Adrenal gland (tissue), 12 donors: ENCODE results near the gene AGPAT2. TPM values are rescaled to one million over a fixed set of nuclear protein-coding genes. Genes with fewer than 3 reads are reported as not detected.

Source experiments
- DNase-seq, 7 donors: peaks; one replicate each; pipeline ENCODE4 v3.0.0-alpha.2; 2019 to 2020
- H3K27ac ChIP-seq, 5 donors: fragments of 200-600 bp; sonication (generic) in 4 of 5; 1 replicate in 3 of 5; 2 replicates in 2 of 5; pipeline versions ENCODE4 v1.5.1 to v1.8.0; 2016 to 2020; ENCODE audit warnings: mild to moderate bottlenecking in 1 of 5
- H3K27me3 ChIP-seq: fragments of 200-600 bp; 2 replicates; pipeline ENCODE4 v1.8.0; 2021
- H3K36me3 ChIP-seq, 2 donors: fragments of 200-600 bp; replicated peaks in 1 of 2; 1 replicate in 1 of 2; 2 replicates in 1 of 2; pipeline versions ENCODE4 v1.5.1 to v1.8.0; 2018 to 2022
- H3K4me1 ChIP-seq, 2 donors: fragments of 200-600 bp; replicated peaks in 1 of 2; 1 replicate in 1 of 2; 2 replicates in 1 of 2; pipeline versions ENCODE4 v1.5.1 to v1.8.0; 2018 to 2021
- H3K4me3 ChIP-seq, 4 donors: fragments of 200-600 bp; sonication (generic) in 3 of 4; one replicate each; pipeline ENCODE4 v1.5.1; 2016 to 2018
- H3K9me3 ChIP-seq, 3 donors: fragments of 200-600 bp; sonication (generic) in 1 of 3; replicated peaks in 1 of 3; 1 replicate in 2 of 3; 2 replicates in 1 of 3; pipeline versions ENCODE4 v1.5.1 to v1.8.0; 2016 to 2021
- POLR2A ChIP-seq, 2 donors: fragments of 450-650 bp; IDR thresholded peaks; one replicate each; pipeline ENCODE4 v1.6.1; 2017; ENCODE audit warnings: antibody characterized with exemption in 2 of 2, mild to moderate bottlenecking in 2 of 2, moderate library complexity in 1 of 2
- whole genome bisulfite sequencing, 4 donors: extraction: QIAGEN DNeasy Blood & Tissue Kit in 2 of 4; methylation state at CpG; one replicate each; pipeline versions ENCODE4 v1.1.5 to v1.1.7; 2013 to 2017; 5-methylcytosine and 5-hydroxymethylcytosine counted together
- intact Hi-C, 2 donors: fragments of 100-400 bp; cut with DNase I; formaldehyde crosslinking; loops; one replicate each; pipeline versions ENCODE4 v1.14.1 to v1.15.0; 2022 to 2023
- polyA plus RNA-seq, 3 donors: library from polyadenylated mRNA; stranded (reverse); fragments of 200-250 nt in 2 of 3; fragments of 350-450 nt in 1 of 3; fragmentation: Illumina TruSeq in 1 of 3; extraction: RNeasy Lipid Tissue Mini Kit (QIAGEN cat#74804) in 1 of 3; gene quantifications; one replicate each; pipeline ENCODE4 v1.2.3, GENCODE V29; 2013 to 2014
- total RNA-seq, 9 donors: library from RNA; depleted of rRNA in 4 of 9; stranded (reverse); fragments of >200 nt in 4 of 9; fragments of 120-200 nt in 1 of 9; fragmentation: NEBNext Ultra II Directional in 1 of 9; extraction: Animal tissue kit (Norgen Biotek cat#: 25700) in 1 of 9; gene quantifications; one replicate each; pipeline versions ENCODE4 v1.1.0 to v1.2.4, GENCODE V29; 2013 to 2023
- TF ChIP-seq, protein P1 (sequence below), 6 experiments: fragments of 450-650 bp in 4 of 6; fragments of 200-600 bp in 2 of 6; sonication (generic) in 1 of 6; IDR thresholded peaks; 1 replicate in 5 of 6; 2 replicates in 1 of 6; pipeline versions ENCODE4 v1.5.1 to v1.8.0; 2016 to 2021; ENCODE audit warnings: antibody characterized with exemption in 6 of 6, mild to moderate bottlenecking in 2 of 6, moderate library complexity in 1 of 6
- donor health status: healthy with polysubstance abuse.
- donor health status: Bipolar disorder and iron deficiency.
- donor health status: DM: yes; HTN: yes; CAD: no.
- donor health status: DM: no; HTN: no; CAD: no.
- donor health status: DM: no; HTN: no; CAD: no.
- donor health status: DM: yes; HTN: yes; CAD: no.

The AGPAT2 gene
- total and polyA plus RNA-seq, 12 donors, result 6.4 to 274 (median 48.0) TPM

- Histone ChIP-seq H3K27ac (no peak overlapping the region), H3K4me1 (peaks cover 21 to 29% of the 10 kb centered on the region in 2 donors)
These were observed 38.4 kb upstream of the AGPAT2 start for GRCh38 chr9:136725612-136726011.

GRCh38 chr9:136724772-136725171 is 37.5 kb upstream of the AGPAT2 start:
- DNase-seq, result no peak
- no peaks in the 10 kb centered on the region for H3K27me3 ChIP-seq
- H3K27ac ChIP-seq, result no peak overlapping the region
- H3K9me3 ChIP-seq, result no peaks in the 10 kb centered on the region
- TF ChIP-seq POLR2A (IDR thresholded peaks at IDR 0.05), result no peak
- TF ChIP-seq, protein P1, sequence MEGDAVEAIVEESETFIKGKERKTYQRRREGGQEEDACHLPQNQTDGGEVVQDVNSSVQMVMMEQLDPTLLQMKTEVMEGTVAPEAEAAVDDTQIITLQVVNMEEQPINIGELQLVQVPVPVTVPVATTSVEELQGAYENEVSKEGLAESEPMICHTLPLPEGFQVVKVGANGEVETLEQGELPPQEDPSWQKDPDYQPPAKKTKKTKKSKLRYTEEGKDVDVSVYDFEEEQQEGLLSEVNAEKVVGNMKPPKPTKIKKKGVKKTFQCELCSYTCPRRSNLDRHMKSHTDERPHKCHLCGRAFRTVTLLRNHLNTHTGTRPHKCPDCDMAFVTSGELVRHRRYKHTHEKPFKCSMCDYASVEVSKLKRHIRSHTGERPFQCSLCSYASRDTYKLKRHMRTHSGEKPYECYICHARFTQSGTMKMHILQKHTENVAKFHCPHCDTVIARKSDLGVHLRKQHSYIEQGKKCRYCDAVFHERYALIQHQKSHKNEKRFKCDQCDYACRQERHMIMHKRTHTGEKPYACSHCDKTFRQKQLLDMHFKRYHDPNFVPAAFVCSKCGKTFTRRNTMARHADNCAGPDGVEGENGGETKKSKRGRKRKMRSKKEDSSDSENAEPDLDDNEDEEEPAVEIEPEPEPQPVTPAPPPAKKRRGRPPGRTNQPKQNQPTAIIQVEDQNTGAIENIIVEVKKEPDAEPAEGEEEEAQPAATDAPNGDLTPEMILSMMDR (IDR thresholded peaks at IDR 0.05), result no peak
- peaks cover 21 to 29% of the 10 kb centered on the region in 2 donors for H3K4me1 ChIP-seq
- intact Hi-C loops, result no loop called here
- H3K36me3 ChIP-seq, result peaks cover 0 to 41% of the 10 kb centered on the region in 2 donors
- no peak overlapping the region for H3K4me3 ChIP-seq
- WGBS, 4 donors, result 79 to 88% (median 82%) methylated on average over 7 of the region's 7 CpGs

More at GRCh38 chr9:136725612-136726011, 38.4 kb upstream of the AGPAT2 start:
- H3K36me3 ChIP-seq, result peaks cover 0 to 41% of the 10 kb centered on the region in 2 donors
- TF ChIP-seq POLR2A (IDR thresholded peaks at IDR 0.05), result no peak
- TF ChIP-seq, protein P1 (IDR thresholded peaks at IDR 0.05), result no peak
- WGBS, 4 donors, result 58 to 98% (median 84%) methylated on average over 5 to 10 of the region's 10 CpGs
- DNase-seq, result no peak
- no peak overlapping the region for H3K4me3 ChIP-seq
- no peaks in the 10 kb centered on the region for H3K9me3 ChIP-seq
- H3K27me3 ChIP-seq, result no peaks in the 10 kb centered on the region
- intact Hi-C loops, result no loop called here

- no peak for DNase-seq
- no peaks in the 10 kb centered on the region for H3K27me3 ChIP-seq
- H3K4me3 ChIP-seq, result no peak overlapping the region
- 92 to 95% (median 94%) methylated on average over 5 to 8 of the region's 8 CpGs for WGBS, 4 donors
- intact Hi-C loops, result no loop called here
- TF ChIP-seq, protein P1 (IDR thresholded peaks at IDR 0.05), result no peak
- no peak for TF ChIP-seq POLR2A (IDR thresholded peaks at IDR 0.05)
- H3K9me3 ChIP-seq, result no peaks in the 10 kb centered on the region
- H3K27ac ChIP-seq, result no peak overlapping the region
- H3K4me1 ChIP-seq, result peaks cover 20 to 23% of the 10 kb centered on the region in 2 donors
- peaks cover 0 to 41% of the 10 kb centered on the region in 2 donors for H3K36me3 ChIP-seq
These were observed 36.7 kb upstream of the AGPAT2 start for GRCh38 chr9:136723989-136724388.

DNA sequence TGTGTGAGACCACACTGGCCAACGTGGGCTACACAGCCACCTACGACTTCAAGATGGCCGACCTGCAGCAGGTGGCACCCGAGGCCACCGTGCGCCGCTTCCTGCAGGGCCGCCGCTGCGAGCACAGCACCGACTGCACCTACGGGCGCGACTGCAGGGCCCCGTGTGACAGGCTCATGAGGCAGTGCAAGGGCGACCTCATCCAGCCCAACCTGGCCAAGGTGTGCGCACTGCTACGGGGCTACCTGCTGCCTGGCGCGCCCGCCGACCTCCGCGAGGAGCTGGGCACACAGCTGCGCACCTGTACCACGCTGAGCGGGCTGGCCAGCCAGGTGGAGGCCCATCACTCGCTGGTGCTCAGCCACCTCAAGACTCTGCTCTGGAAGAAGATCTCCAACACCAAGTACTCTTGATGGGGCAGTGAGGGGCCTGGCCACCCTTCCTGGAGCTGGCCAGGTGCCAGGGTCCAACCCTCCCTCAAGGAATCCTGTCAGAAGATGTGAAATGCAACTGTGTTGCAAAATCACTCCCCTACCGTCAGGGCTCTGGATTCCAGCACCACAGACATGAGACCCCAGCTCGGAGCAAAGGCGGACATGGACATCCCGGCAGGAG is 36.2 kb upstream of the AGPAT2 start:
- peaks cover 15 to 18% of the 10 kb centered on the region in 2 donors for H3K4me1 ChIP-seq
- intact Hi-C loops, result no loop called here

More for the DNA sequence above, 36.2 kb upstream of the AGPAT2 start:
- Histone ChIP-seq H3K27me3 (no peaks in the 10 kb centered on the region), H3K36me3 (peaks cover 0 to 41% of the 10 kb centered on the region in 2 donors), H3K27ac (no peak overlapping the region), H3K4me3 (no peak overlapping the region), H3K9me3 (no peaks in the 10 kb centered on the region)
- WGBS, 4 donors, result 89 to 96% (median 93%) methylated on average over 6 to 32 of the region's 32 CpGs
- DNase-seq, result no peak
- no peak for TF ChIP-seq POLR2A (IDR thresholded peaks at IDR 0.05)
- TF ChIP-seq, protein P1 (IDR thresholded peaks at IDR 0.05), result no peak
